ENCODE results near the gene GBGT1.
A peak's percentile ranks its signal among the peaks of the same experiment; 100 is the strongest.
"Not testable (repeated sequence)": the region's sequence is repeated elsewhere in the genome, so short reads cannot be mapped to it uniquely, and the experiment has no call there.

GBGT1 gene

DNA sequence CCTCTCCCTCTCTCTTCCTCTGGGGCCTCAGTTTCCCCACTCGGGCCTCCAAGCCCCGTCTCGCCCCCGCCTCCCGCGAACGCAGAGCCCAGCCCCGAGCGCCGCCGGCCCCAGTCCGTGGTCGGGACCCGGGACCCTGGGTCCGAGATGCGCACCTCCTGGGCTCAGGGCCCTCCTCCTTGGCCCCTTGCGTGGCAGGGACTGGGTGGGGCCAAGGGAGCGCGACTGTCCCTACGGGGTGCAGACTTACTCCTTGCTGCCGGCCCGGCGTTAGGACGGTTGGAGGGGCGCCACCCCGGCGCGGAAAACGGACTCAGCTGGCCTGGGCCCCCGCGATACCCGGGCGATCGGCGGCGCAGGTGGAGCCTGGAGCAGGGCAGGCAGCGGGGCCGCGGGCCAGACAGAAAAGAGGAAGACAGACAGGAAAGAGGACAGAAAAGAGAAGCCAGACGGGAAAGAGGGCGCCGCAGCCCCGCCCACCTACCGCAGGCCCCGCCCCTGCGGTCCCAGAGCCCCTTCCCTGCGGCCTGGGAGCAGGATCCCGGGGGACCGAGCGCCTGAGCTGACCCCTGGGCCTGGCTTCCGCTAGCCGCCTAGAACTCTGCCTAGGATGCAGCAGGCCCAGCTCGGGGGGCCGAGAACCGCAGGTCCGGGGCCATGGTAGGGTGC lies at the start of gene GBGT1:
TSS of gene GBGT1 (minus strand) at position 411 of the 669 bp plus-strand sequence. CDS start 1,502 bp downstream, outside the sequence.
- DNase-seq, result peak; percentile 81

DNA sequence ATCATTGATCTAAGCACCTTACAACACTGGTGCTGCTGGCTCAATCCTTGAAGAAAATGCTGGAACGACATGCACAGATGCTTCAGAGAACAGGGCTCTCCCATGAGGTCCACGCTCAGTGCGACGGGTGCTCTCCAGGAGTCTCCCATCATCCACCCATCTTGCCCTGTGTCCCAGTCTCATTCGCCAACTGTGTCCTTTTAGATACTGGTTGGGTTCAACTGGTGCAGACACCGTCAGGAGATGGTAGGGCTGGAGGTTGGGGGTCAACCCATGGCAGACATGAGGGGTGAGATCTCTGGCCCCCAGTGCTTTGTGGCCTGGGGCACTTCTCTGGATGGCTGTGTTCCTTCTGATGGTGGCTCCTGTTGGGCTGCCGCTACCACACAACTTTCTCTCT lies 46.9 kb upstream of the GBGT1 start:
- no peak for DNase-seq

DNA sequence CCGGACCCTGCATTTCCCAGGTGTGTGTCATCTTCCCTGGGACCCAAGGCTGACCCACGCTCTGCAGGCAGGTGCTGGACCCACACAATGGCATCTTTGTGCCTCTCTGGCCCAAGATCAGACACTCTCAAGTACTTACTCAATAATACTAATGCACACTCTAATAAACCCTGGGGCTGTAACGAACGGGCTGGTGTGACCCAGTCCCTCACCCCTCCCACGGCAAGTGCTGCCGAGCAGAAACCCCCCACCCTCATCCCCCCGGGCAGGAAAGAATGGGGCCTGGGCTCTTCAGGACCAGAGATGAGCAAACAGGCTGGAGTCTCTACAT lies 46.5 kb upstream of the GBGT1 start:
- DNase-seq, result no peak

DNA sequence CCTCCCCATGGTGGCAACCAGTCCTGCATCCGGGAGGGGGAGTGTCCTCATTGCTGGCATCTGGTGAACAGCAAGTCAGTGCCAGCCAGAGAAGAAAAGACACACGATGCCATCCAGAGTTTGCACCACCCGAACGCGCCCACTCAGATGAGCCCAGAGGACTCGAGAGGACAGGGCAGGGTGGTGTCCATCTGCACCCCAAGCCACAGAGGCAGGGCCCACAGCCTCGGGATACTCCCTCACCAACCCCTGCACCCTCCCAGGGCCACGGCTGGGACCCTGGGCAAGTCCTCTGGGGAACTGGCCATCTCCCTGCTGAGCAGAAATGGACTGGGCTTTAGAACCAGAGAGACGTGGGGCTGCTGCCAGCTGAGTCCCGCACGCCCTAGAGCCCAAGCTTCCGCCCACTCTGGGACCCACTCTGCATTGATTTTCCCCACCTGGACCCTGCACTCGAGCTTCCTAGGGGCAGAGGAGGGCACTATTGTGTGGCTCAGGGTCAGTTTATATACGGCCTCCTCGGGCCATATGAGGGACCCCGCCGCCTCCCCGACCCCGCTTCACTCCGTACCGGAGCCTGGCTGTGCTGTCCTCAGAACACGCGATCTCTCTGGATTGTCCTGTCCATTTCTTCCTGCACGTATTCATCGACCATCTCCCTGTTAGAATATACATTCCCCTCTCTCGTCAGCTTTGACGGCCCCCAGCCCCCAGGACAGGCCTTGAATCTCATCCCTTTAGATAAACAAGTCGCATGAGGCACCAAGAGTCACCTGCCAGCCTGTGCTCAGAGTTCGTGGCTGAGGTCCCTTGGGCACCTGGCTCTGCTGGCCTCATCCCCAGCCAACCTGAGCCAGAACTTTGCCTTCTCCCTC lies 45.9 kb upstream of the GBGT1 start:
- not testable (repeated sequence) for DNase-seq

DNA sequence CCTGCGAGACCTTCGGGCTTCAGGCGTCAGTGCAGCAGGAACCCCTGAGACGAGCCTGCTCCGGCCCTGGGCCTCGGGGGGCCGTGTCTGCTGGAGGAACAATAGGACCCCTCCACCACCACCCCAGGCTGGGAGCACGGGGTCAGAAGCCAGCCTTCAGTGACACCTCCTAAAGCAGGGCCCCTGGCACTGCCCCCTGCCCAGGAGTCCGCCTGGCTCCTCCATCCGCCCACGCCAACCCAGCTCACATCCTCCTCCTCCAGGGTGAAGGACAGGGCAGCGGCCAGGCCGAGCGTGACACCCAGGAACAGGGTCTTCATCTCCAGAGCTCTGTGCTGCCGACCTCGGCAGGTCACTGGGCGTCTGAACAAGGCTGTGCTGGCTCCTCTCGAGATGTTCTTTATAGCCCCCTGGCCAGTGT lies 45.2 kb upstream of the GBGT1 start, which contains the start of gene OBP2B:
TSS of gene OBP2B (minus strand) at position 371 of the 421 bp plus-strand sequence. CDS start at position 320, 51 bp downstream.
- not testable (repeated sequence) for DNase-seq

DNA sequence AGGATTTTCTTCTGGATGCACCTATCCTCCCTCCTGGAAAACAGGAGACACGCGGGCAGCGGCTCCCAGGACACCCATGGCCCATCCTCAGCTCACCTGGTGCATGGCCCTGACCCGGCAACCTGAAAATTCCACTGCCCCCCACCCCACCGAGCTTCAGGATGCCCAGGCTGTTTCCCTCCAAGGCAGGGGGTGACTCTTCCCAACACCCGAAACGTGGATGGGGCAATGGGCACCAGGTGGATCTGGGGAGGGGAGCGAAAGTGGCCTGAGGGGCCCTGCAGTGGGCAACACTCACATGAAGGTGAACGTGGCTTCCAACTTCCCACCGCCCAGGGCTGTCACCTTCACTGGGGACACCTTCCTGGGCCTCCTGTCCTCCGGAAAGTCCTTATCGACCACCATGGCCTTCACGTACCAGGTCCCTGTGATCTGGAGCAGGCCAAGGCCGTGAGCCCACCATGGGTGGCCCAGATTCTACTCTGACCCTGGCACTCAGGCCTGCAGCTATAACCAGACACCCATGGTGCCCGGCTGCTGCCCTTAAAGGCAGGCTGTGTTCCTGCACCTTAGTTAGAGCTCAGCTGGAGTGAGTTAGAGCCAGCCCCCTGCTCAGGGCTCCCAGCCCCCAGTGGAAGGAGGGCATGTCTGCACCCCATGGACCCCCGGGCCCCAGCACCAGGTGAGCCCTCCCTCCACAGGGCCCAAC lies 44.6 kb upstream of the GBGT1 start:
- DNase-seq, result not testable (repeated sequence)

DNA sequence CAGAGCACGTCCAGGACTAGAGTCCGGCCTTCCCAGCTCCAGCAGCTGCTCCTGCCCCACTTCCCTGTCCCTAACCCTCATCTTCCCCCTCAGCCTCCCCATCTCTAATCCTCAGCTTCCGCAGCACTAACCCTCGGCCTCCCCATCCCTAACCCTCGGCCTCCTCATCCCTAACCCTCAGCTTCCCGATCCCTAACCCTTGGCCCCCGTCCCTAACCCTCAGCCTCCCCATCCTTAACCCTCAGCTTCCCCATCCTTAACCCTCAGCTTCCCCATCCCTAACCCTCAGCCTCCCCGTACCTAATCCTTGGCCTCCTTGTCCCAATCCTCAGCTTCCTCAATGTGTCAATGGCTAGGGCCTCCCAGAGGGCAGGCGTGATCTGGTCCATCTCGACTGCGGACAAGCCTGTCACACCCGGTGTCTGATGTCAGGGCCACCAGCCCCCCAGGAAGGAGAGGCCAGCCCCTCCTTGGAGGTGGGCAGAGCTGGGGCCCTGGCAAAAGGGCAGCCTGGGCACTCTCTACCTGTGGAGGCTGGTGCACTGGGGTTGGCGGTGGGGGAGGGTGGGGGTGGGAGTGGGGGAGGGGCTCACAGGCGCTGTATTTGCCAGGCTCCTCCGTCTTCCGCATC lies 43.9 kb upstream of the GBGT1 start:
- no peak for DNase-seq

DNA sequence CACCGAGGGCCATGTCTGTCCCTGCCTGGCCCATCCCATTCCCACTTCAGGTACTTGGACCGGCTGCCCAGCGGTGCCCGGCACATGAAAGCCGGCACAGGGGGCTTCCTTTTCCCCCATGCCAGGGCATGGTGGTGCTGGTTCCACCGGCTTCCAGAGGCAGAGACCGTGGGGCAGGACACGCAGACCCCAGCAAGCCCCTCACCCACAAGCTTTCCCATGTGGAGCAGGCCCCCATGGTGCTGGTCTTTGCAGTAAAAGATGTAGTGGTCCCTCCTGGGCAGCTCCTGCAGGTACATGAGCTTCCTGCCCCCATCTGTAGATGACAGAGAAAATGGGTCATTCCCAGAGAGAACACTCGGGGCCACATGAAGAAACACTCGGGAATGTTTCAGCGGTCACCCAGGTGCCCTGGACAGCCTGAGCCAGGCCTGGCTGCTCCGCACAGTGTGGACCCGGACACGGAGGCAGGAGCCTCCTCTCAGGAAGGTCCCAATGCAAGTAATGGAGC lies 43.4 kb upstream of the GBGT1 start:
- no peak for DNase-seq

DNA sequence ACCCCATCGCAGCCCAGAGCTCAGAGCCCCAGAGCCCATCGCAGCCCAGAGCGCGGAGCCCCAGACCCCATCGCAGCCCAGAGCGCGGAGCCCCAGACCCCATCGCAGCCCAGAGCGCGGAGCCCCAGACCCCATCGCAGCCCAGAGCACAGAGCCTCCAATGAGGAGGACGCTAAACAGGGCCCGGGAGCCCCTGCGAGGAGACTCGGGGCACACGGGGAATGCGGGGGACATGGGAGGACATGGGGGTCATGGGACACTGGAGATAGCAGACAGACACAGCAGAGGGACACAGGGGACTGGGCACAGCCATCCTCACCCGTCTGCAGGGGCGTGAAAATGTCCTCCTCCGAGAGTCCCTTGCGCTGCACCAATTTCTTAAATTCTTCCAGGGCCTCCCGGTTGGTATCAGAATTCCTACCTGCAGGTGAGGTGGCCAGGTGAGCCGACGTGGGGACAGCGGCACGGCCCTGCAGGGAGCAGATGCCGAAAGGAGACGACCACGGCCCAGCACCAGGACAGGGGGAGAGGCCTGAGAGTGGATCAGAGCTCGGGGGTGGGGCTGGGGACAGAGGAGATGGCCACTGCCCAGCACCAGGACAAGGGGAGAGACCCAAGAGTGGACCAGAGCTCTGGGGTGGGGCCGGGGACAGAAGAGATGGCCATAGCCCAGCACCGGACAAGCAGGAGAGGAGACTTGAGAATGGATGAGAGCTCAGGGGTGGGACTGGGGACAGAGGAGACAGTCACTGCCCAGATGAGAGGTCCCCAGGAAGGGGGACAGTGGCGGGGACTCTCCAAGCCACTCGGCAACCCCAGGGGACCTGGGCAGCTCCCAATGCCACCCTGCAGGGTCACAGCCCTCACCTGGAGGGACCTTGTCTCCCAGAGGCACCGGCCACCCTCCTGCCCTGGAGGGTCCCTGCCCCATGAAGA lies 42.5 kb upstream of the GBGT1 start:
- DNase-seq, result no peak

DNA sequence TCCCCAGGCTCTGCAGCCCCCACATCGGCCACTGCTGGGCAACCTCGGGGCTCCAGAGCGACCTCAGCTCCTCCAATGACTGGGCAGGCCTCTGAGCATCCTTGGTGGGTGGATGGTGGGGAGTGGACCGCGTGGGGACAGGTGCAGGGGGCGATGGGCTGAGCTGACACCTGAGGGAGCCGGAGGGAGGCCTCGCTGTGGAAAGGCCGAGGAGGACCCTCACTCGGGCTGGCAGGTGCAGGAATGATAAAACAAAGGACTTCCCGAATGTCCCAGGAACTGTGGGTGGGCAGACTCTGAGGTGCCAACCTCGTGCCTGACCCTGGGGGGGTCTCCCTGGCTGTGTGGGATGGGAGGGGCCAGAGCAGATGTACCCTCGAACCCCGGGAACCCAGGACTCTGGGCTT lies 41.8 kb upstream of the GBGT1 start:
- DNase-seq, result not testable (repeated sequence)

DNA sequence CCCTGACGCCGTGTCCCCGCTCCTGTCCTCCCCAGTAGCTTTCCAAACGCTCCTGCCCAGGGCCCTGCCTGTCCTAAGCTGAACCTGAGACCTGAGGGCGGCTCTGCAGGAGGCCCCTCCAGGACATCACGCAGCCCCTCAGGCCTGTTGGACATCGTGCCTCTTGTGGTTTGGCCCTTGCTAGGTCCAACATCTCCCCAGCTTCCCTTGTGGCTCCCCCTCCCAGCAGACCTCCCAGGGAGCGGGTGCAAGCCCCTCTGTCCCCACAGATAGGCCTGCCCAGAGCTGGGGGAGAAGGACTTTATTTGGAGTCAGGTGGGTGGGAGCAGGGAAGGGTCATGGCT lies 41.3 kb upstream of the GBGT1 start:
- no peak for DNase-seq

DNA sequence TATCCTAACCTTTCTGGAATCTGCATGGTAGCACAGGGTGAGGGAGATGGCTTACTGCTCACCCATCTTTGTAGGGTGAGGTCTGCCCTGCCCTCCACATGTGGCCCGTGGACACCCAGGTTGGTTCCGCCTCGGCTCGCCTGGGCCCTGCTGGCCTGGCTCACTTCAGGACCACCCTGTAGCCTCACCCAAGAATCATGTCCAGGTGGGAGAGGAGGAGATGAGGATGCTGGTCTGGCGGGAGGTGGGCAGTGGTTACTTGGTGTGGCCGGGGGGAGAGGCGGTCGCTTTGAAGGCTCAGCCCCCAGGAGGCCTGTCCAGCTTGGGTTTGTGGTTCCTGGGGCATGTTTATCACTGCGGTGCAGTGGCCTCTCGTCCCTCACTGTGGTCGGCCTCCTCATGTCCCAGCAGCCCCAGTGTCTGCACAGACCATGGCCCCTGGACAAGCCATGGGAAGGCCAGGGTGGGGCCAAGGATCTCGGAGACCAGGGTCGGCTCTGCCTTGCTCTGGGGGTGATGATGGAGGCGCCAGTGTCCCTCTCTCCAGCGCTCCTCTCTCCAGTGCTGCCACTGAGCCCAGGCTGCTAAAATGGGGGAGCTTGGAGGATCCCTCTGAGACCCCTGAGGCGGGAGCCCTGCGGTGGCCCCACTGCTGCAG lies 40.8 kb upstream of the GBGT1 start:
- no peak for DNase-seq

DNA sequence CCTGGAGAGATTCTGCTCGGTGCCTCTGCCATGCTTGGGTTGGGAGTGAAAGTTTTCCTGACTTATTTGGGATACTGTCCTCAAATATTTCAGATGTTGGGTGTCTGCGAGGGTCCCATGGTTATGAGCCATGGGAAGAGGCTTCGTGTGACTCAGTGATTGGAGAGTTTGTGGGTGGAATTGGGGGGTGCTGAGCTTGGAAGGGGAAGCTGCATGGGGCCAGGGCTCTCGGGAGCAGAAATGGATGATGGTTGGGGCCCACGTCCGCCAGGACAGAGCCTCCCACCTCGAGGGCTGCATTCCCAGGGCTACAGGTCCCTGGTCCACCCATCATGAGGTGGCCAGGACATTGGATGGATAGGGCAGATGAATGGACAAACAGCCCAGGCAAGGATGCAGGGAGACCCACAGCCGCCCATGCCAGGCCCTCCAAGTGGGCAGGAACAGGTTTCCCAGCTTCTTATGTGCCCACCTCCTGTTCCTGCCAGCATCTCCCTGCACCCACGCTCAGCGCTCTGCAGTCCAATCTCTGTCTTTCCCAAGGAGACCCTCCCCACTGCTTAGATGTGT lies 39.9 kb upstream of the GBGT1 start:
- no peak for DNase-seq

DNA sequence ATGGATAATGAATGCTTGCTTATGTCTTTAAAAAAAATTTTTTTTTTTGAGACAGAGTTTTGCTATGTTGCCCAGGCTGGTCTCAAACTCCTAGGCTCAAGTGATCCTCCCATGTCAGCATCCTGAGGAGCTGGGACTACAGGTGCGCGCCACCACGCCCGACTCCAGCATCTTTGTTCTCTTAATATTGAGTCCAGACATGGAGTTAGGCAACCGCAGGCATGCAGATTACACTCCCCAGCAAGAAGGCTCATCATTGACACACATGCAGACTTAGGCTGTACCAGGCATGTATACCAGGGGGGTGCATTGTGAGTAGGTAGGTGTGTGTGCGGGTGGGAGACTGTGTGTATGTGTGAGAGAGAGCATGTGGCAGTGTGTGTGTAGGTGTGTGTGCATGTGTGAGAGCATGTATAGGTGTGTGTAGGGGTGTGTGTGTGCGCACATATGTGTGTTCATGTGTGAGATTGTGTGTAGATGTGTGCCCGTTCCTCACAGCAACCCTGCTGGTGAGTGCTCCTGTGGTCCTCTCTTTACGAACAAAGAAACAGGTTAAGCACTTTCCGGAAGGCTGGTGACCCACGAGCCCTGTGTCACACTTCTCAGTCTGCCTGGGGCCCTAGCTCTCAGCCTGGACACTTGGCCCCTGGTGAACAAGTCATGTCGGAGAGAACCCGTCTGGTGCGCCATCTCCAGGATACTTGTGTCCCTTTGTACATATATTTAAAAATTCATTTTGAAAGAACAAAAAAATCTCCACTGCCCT lies 39.2 kb upstream of the GBGT1 start:
- DNase-seq, result no peak

DNA sequence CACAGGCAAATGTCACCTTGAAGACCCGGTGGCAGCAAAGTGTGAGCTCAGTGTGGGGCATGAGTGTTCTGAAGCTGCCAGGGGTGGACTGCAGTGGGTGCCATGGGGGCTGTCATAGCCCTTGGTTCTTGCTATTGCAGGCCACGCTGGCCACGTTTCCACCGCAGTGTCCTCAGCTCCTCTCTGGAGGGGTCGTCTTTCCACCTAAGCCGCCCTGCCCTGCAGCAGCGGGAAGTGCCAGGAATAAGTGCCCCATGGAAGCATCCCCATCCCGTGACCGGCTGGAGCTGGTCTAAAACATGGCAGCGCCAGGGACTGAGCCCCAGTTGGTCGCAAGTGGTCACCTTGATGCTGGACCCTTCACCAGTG lies 38.4 kb upstream of the GBGT1 start:
- no peak for DNase-seq

DNA sequence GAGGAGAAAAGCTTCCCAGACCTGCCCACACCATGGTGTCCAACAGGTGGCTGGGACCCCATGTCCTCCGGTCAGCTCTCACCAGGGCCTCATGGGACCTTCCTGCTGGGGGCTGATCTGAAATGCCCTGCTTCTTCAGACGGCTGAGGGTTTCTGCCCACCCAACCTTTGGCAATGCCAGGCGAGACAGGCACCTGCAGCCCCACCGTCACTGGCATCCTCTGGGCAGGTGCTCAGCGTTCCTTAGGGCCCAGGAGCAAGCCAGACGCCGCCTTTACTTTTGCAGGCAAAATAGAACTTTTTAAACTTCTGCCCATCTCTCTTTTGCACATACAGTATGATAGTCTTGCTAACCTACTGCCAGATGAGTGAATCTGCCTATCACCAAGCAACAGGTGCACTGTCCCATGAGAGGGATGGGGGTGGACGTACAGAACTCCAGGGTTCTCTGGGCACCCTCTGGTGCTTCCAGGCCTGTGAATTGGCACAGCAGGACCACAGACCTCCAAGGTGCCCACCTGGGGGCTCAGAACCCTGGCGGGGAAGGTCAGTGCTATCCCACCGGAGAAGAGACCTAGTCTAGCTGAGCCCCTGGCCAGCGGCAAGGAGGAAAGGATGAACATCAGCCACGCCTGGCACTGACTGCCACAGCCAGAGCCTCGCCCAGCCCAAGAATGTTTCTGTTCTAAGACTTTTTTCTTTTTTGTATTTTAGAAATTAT lies 37.9 kb upstream of the GBGT1 start:
- no peak for DNase-seq

DNA sequence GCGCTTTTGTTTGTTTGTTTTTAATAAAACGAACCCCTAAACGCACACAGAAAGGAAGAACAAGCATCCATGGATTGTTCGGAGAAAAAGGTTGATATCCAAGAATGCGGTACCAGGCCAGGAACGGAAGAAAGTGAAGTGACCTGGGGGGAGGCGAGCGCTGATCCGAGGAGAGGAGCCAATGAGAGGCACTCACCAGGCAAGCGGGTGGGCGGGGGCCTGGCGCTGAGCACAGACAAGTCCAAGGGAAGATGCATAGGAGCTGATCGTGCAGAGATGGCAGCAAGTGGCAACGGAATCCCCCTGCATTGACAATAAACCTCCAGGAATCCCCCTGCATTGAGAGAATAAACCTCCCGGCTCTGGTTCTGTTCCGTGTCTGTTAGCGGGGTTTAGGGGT lies 36.9 kb upstream of the GBGT1 start:
- DNase-seq, result no peak

DNA sequence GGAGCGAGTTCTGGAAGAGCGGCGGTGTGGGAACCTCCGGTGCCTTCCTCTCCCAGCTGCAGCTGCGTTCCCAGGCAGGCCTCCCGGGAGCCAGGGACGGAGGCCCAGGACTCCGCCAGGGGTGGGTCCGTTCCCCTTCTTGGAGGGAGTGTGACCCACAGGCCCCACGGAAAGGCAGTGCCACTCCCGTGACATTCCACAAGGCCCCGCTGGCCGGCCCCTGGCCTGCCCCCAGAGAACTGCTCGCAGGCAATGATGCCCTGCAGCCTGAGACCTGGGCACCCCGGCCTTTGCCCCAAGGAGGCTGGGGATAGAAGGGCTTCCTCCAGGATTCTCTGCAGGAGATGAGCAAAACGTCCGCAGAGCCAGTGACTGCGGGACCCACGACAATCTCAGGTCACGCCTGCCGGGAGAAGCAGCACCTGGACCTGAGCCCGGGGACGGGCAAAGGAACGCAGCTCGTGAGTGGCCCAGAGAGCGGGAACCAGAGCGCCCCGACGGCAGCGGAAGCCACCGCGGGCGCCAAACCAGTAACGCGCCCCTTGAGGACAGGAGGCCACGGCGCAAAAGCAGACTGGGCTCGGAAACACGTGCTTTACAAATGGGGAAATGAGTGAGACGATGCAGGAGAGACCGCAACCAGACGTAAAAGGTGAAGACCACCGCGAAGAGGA lies 36.1 kb upstream of the GBGT1 start:
- peak; percentile 68 for DNase-seq

DNA sequence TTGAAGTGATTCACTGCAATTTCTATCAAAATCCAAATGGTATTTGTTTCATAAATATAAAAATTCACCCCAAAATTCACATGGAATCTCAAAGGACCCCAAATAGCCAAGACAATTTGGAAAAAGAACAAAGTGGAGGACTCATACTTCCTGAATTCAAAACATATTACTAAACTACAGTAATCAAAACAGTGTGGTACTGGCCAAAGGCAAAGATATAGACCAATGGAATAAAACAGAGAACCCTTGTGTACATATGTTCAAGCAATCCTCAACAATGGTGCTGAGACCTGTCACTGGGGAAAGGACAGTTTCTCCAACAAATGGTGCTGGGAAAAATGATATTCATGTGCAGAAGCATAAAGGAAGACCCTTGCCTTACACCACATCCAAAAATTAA lies 31.3 kb upstream of the GBGT1 start:
- no peak for DNase-seq
